HG02763 (cell line): Measurements from ENCODE around the gene AQP9.

Experiments
- ATAC-seq: cut with Tn5 transposase; IDR thresholded peaks from one replicate; pipeline ENCODE4 v1.9.1; 2021; ENCODE audit warnings: mild to moderate bottlenecking, moderate library complexity; ENCODE audit not compliant: unreplicated experiment

AQP9 gene

GRCh38 chr15:58221591-58222241 is 83.5 kb downstream of the AQP9 start:
- no peak for ATAC-seq

GRCh38 chr15:58222679-58223078 is 84.5 kb downstream of the AQP9 start:
- no peak for ATAC-seq

GRCh38 chr15:58223432-58223831 is 85.3 kb downstream of the AQP9 start:
- ATAC-seq, result no peak

GRCh38 chr15:58224068-58224467 is 85.9 kb downstream of the AQP9 start:
- ATAC-seq, result no peak

GRCh38 chr15:58227706-58228543 is 89.7 kb downstream of the AQP9 start:
- ATAC-seq, result no peak

GRCh38 chr15:58228718-58229117 is 90.5 kb downstream of the AQP9 start:
- no peak for ATAC-seq

GRCh38 chr15:58229297-58229768 is 91.2 kb downstream of the AQP9 start:
- no peak for ATAC-seq

GRCh38 chr15:58232281-58233065 is 94.3 kb downstream of the AQP9 start:
- no peak for ATAC-seq

GRCh38 chr15:58233341-58233740 is 95.2 kb downstream of the AQP9 start:
- ATAC-seq, result no peak
